T-helper 1 cell (primary cell): ENCODE data around the gene NANS.
A peak's percentile ranks its signal among the peaks of the same experiment; 100 is the strongest.
"Not testable (repeated sequence)": the region's sequence is repeated elsewhere in the genome, so short reads cannot be mapped to it uniquely, and the experiment has no call there.

Experiments used
- DNase-seq, 5 donors: peaks; one replicate each; pipeline ENCODE4 v3.0.0-alpha.2; 2012 to 2020
- total RNA-seq, 4 donors: gene quantifications; one replicate each; lab custom pipeline; 2026; lab: John Stamatoyannopoulos, UW

Gene NANS, protein sequence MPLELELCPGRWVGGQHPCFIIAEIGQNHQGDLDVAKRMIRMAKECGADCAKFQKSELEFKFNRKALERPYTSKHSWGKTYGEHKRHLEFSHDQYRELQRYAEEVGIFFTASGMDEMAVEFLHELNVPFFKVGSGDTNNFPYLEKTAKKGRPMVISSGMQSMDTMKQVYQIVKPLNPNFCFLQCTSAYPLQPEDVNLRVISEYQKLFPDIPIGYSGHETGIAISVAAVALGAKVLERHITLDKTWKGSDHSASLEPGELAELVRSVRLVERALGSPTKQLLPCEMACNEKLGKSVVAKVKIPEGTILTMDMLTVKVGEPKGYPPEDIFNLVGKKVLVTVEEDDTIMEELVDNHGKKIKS
- total RNA-seq = 28.4 to 51.3 (median 42.2) reads per million in 4 donors

- peak; percentile 84 to 92 (median 88) for DNase-seq
Observed at GRCh38 chr9:98056269-98057137, at the start of gene NANS. TSS of gene NANS (plus strand) at chr9:98056732. CDS start at chr9:98056809, 77 bp downstream.

DNA sequence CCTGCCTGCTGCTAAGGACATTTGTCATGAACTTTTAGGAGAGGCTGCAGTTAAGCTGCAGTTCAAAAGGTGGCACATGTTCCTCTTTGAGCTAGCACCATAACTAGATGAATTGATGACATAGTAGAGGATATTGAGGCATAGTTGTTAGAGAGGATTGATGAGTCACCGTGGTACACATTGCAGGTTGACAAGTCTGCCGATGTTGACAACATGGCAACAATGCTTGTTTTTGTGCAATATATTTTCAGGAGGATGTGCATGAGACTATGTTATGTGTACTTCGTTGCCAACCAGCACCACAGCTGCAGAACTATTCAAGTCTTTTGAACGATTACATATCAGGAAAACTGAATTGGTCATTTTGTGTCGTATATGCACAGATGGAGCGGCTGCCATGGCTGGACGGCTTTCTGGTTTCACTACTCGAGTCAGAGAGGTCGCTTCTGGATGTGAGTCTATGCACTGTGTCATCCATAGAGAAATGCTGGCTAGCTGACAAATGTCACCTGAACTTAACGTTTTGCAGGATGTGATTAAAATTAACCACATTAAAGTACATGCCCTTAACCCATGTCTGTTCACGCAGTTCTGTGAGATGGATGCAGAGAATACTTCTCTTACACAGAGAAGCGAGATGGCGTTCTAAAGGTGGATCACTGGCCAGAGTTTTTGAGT is 49.1 kb upstream of the NANS start:
- DNase-seq = peak in 1 of 5 donors; percentile 52

DNA sequence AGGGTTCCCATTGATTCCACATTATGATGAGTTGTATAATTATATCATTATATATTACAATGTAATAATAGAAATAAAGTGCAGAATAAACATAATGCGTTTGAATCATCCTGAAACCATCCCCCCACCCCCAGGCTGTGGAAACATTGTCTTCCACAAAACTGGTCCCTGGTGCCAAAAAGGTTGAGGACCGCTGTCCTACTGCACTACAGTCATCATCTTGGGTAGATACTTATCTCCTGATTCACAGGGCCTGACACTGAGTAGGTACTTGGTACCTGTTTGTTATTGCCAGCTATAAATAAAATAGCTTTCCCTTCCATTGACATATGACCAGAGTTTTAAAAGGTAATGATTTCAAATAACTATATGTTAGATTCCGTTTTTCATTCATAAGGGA is 47.8 kb upstream of the NANS start:
- no peak for DNase-seq

- DNase-seq = no peak
Observed at GRCh38 chr9:98009437-98009836, 47.1 kb upstream of the NANS start.

DNA sequence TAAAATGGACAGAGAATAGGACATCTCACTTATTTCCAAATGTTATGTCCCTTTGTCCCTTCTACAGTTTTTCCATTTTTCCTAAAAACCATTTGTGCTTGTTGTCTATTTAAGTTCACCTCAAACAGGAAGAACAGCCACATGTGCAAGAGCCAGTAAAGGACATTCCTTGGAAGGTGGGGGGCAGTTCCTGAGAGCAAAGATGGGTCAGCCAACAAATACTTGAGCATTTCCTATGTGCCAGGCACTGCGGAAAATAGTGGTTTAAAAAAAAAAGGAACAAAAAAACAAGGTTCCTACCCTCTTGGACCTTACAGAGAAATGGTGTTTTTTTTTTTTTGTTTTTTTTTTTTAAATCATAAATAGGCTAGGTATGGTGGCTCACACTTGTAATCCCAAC is 46.6 kb upstream of the NANS start:
- no peak for DNase-seq

DNA sequence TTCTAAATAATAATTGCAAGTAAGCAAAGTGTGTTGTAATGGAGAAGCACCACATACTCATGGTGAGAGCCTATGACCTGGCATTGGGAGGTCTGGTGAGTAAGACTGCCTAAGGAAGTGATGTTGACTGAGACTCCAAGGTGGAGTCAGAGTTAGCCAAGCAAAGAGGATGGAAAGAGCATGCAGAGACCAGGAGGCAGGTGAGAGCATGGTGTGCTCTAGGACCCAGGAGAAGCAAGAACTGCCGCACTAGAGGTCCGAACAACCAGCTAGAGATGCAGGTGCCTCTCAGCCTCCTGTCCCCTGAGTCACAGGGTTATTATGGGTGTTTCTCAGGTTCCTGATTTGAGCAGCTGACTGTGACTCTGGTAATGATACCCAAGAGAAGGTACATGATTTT is 46.1 kb upstream of the NANS start:
- no peak for DNase-seq

GRCh38 chr9:98011122-98011521 is 45.4 kb upstream of the NANS start:
- DNase-seq = no peak

DNA sequence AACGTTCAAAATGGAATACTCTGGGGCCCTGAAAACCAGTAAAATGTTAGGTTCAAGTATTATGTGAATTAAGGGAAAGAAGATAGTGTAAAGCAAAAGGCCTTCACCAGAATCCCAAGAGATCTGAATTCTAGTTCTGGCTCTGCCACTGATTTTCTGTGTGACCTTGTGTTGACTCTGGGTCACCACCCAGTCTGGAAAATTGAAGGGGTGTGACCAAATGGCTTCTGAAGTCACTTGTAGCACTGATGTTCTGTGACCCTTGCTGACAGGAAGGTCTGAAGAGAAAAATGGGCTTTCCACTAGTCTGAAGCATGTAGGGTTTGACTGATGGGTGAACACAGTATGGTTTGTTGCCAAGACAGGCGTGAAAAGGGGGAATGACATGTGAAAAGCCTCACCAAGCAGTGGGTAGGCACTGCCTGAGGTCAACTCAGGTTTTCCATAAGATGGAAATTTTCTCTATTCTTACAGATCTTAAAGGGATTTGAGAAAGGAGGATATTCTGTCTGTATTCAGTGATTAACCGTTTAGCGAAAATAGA is 40.3 kb upstream of the NANS start:
- no peak for DNase-seq

DNA sequence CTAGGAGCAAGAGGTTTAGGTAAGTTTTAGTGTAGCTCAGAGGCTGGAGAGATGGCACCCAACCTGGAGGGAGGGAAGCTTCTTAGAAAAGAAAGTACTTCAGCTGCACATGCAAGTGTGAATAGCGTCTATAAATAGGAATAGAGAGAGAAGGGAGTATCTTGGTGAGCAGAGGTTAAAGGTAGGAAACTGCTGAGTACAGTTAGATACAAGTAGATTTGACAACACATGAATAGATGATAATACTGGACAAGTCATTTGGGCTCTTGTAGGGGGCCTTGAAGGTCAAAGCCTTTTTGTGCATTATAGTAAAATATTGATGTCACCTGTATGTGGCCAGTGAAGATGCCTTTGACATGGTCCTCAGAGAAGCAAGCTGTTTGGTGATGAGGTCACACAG is 39.2 kb upstream of the NANS start:
- no peak for DNase-seq

- no peak for DNase-seq
Observed at GRCh38 chr9:98018347-98018746, 38.2 kb upstream of the NANS start.

DNA sequence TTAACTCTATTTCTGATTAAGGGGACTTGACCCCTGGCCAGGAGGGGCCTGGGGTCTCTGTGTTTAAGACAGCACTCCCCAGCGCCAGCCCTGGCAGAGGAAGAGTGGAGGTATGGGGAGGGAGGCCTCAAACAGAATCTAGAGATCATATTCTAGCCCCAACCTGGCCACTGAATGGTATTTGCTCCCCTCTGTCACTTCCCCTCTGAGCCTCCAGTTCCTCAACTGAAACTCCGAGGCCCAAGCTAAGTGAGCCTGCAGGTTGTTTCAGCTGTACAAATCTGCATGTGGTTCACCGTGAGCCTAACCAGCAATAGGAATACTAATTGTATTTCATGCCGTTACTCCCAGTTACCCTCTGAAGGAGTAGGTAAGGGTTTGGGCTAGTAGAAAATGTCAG is 37.4 kb upstream of the NANS start:
- no peak for DNase-seq

GRCh38 chr9:98019869-98020268 is 36.7 kb upstream of the NANS start:
- not testable (repeated sequence) for DNase-seq

DNA sequence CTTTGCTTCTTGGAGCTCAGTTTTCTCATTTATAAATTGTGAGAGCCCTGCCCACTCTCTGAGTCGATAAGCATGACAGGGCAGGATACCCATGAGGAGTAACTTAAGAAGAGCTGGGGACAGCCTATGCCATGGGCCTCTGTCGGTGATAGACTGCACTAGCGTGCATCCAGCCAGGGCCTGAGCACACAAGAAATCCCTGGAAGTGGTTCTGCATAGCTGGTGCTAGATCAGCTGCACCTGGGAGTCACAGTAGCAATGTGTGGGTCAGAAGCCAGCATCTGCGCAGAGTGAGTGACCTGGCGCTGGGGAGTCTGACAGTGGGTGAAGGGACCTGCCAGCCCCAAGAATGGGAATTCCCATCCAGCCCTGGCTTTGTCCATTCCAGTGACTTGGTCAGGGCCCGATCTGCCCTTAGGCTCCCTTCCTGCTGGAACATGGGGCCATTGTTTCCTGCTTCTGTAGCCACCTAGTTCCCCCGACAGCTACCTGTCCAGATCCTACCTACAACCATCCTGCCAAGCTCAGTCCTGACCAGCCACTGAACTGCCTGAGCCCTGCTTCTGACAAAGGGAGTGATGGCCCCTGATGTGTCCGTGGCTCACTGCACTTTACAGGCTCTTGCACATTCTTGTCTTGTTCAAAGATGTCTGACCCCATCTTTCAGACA is 35.9 kb upstream of the NANS start:
- DNase-seq = no peak

GRCh38 chr9:98021306-98022040 is 35.1 kb upstream of the NANS start:
- DNase-seq = no peak

DNA sequence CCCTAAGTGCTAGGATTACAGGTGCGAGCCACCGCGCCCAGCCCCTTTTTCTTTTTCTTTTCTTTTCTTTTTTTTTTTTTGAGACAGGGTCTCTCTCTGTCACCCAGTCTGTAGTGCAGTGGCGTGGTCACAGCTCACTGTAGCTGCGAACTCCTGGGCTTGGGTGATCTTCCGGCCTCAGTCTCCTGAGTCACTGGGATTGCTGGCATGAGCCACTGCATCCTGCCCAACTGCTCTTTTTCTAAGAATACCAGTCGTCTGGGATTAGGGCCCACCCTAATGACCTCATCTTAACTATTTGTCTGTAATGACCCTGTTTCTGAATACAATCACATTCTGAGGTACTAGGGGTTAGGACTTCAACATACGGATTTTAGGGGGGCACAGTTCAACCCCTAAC is 34.1 kb upstream of the NANS start:
- no peak for DNase-seq

GRCh38 chr9:98024702-98025101 is 31.8 kb upstream of the NANS start:
- DNase-seq = no peak

GRCh38 chr9:98031169-98031568 is 25.4 kb upstream of the NANS start:
- DNase-seq = no peak

- no peak for DNase-seq
Observed at GRCh38 chr9:98031935-98032334, 24.6 kb upstream of the NANS start.

DNA sequence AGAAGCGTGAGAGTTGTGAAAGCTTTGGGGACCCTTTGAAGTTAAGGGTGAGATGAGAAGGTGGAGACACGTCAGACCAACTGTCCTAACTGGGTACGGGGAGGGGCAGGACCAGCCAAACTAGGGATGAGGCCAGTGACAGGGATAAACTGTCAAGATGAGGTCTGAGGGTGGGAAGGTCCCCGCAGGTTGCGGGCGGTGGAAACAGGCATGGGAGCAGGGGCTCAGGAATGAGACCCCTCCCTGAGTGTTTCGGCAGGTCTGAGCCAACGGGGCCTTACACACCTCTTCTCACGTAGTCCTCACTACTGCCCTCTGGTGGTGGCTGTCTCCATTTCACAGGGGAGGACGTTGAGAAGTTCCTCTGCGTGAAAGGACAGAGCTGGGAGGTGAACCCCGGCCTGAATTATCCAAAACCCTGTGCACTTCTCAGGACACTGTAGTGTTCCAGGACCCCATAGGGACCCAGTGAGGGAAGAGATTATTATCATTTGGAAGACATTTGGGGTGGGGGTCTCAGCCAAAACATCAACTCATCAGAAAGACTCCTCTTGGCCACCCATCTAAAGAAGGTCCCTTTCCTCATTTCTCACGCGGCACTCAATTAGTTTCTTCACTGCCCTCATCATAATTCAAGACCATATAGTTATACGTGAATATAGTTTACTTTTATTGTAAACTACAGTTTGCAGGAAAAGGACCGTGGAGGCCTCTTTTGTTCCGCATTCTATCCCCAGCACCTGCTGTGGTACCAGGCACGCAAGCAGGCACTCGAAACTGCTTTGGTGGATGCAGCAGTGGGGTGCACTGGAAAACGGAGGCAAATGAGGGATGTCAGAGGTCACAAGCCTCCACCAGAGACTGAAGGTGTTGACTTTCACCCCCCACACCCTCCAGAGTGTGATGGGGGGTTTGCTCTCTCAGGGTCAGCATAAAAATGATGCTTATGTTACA is 21.7 kb upstream of the NANS start:
- peak; percentile 76 to 93 (median 84) for DNase-seq

DNA sequence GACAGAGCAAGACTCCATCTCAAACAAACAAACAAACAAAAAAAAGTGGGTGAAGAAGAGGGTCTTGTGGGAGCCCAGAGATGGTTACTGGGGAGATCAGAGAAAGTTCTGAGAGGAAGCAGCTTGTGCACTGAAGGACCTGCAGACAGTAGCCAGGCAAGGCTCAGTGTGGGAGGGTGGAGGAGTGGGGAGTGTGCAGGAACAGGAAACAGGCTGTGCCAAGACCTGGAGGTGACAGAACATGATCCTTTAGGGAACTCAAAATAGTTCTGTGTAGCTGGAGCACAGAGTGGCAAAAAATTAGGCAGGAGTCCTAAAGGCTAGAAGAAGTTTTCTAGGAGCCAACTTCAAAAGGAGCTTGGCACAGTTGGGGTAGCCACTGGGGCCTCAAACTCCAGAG is 19.2 kb upstream of the NANS start:
- no peak for DNase-seq

DNA sequence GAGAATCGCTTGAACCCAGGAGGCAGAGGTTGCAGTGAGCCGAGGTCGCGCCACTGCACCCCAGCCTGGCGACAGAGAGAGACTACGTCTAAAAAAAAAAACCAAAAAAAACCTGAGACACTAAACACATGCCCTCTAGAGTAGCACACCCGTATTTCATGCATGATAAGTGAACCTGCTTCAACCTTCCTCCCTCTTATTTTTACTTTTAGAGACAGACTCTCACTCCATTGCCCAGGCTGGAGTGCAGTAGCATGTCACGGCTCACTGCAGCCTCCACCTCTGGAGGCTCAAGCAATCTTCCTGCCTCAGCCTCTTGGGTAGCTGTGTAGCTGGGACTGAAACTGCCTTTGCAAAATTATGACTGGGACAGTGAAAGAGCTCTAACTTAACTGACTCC is 17.6 kb upstream of the NANS start:
- no peak for DNase-seq
